Kidney epithelial cell (primary cell): ENCODE measurements around the gene RXRA. TPM values are rescaled to one million over a fixed set of nuclear protein-coding genes. Genes with fewer than 3 reads are reported as not detected.

ENCODE experiments used
- DNase-seq: peaks from one replicate; pipeline ENCODE4 v3.0.0-alpha.2; 2010; ENCODE audit warnings: low read depth
- H3K27me3 ChIP-seq: 2 replicates; pipeline ENCODE4 v1.6.0; 2011; ENCODE audit warnings: low read length; ENCODE audit not compliant: control insufficient read depth, insufficient read depth
- H3K36me3 ChIP-seq: 2 replicates; pipeline ENCODE4 v1.5.1; 2011; ENCODE audit warnings: low read length; ENCODE audit not compliant: control insufficient read depth, insufficient read depth
- H3K4me3 ChIP-seq: 2 replicates; pipeline ENCODE4 v1.5.1; 2011; ENCODE audit warnings: low read depth, mild to moderate bottlenecking, control low read depth, low read length
- CTCF ChIP-seq: IDR thresholded peaks from 2 replicates; pipeline ENCODE4 v1.5.1; 2011; ENCODE audit warnings: mild to moderate bottlenecking, moderate library complexity, low read length, control low read depth, inconsistent platforms; ENCODE audit not compliant: insufficient read depth, poor library complexity, severe bottlenecking
- total RNA-seq: library from RNA; depleted of rRNA; stranded (reverse); fragments of >200 nt; gene quantifications from 2 replicates; pipeline ENCODE4 v1.2.3, GENCODE V29; 2015

RXRA gene
- total RNA-seq, 1 donor from 2014 or later, result 15.0 TPM

DNA sequence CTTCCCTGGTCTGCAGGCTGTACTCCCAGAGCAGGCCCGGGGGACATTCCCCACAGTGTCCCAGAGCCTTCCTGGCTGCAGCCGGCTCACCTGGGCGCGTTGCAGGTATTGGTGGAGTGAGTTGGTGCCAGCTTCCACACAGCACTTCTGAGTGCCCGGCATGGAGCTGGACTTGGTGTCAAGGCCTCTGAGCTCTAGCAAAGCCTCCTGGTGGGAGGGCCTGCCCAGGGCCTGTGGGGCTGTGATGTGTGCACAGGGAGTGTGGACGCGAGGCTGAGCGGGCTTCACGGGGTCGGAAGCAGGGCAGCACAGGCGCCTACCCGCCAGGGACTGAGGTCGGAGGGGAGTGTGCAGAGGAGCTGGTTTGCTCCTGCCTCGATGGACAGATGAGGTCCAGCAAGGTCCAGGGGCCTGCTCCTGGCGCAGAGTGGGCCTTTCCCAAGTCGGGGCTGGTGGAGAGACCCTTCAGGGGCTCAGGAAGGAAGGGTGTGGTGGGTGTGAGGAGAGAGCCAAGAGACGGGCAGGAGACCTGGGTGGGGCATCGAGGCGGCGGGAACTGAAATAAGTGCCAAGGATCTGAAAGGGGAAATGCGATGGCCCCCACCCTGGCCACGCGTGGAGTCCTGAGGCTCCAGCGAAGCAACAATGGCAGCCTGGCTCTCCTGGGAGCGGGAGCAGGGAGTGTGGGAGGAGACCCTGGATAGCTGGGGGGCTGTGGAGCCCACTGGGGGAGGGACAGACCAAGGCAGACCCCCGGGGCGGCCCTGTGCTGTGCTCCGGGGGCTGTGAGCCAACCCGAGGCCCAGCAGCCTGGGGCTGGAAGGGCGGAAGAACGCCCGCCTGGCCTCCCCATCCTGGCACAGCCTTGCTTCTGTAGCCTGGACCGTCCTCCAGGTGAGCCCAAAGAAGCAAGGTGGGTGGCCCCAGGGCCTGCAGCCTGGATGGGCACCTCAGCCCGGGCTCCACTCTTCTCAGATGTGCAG, 78.4 kb downstream of the RXRA start:
- no peak overlapping the region for H3K4me3 ChIP-seq
- no peaks in the 10 kb centered on the region for H3K27me3 ChIP-seq
- no peaks in the 10 kb centered on the region for H3K36me3 ChIP-seq
- no peak for TF ChIP-seq CTCF
- no peak for DNase-seq

DNA sequence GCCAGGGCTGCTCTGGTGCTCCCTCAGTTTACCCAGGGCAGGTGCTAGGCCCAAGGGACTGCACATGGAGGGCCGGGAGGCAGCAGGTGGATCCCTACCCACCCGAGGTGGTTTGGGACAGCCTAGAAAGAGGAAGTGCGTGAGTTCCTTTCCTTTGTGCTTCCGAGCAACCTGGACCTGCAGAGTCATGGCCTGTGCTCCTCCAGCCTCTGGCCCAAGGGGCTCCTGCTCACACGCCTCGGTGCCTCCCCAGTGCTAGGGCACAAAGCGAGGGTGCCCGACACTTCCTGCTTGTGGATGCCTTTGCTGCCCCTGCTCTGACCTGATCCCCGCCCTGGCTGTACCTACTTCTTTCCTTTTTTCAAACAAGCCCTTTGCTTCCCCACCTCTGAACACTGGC, 79.3 kb downstream of the RXRA start:
- no peak for DNase-seq
- no peaks in the 10 kb centered on the region for H3K36me3 ChIP-seq
- H3K27me3 ChIP-seq, result no peaks in the 10 kb centered on the region
- TF ChIP-seq CTCF, result no peak
- H3K4me3 ChIP-seq, result no peak overlapping the region

DNA sequence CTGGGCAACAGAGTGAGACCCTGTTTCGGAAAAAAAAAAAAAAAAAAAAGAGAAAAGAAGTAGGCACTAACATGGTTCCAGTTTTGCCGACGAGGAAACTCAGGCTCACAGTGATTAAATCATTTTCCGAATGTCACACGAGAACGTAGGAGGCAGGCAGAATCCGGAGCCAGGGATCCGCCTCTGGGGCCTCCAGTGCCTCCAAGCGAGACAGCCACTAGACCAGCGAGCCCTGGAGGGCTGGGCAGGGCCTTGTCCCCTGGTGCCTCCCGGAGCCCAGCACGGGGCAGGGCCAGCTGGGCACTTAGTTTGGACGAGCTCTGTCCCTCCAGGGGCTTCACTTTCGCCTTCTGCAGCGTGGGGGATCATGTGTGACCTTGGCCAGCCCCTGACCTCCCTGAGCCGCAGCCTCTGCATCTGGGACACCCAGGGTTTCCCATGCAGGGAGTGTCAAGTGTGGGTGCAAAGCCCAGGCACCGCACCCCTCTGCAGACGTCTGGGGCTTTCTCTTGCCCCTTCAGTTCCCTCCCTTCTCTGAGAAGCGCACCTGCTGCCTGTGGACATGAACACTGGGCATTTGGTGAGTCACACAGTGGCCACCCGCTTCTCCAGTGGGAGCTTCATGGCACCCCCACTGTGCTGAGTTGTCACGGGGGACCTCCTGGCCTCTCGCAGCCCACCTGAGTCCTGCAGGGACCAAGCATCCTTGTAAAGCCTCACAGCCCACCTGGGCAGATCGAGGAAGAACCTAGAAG, 80.3 kb downstream of the RXRA start:
- Histone ChIP-seq H3K27me3 (no peaks in the 10 kb centered on the region), H3K36me3 (no peaks in the 10 kb centered on the region), H3K4me3 (no peak overlapping the region)
- no peak for DNase-seq
- no peak for TF ChIP-seq CTCF

GRCh38 chr9:134407121-134407779, 81.0 kb downstream of the RXRA start:
- H3K4me3 ChIP-seq, result no peak overlapping the region
- no peak for TF ChIP-seq CTCF
- DNase-seq, result peak; percentile 76
- H3K36me3 ChIP-seq, result no peaks in the 10 kb centered on the region
- no peaks in the 10 kb centered on the region for H3K27me3 ChIP-seq

- Histone ChIP-seq H3K4me3 (no peak overlapping the region), H3K36me3 (no peaks in the 10 kb centered on the region), H3K27me3 (no peaks in the 10 kb centered on the region)
- DNase-seq, result no peak
- no peak for TF ChIP-seq CTCF
Observed at GRCh38 chr9:134408389-134408788, 82.1 kb downstream of the RXRA start.
